DMS114 treated with DMSO at 0.1 percent for 48 hours (cell line): ENCODE results near the gene CCDC179.

Source experiments
- DNase-seq: peaks from one replicate; lab custom pipeline; 2025; ENCODE audit not compliant: unreplicated experiment; lab: John Stamatoyannopoulos, UW

The CCDC179 gene

DNA sequence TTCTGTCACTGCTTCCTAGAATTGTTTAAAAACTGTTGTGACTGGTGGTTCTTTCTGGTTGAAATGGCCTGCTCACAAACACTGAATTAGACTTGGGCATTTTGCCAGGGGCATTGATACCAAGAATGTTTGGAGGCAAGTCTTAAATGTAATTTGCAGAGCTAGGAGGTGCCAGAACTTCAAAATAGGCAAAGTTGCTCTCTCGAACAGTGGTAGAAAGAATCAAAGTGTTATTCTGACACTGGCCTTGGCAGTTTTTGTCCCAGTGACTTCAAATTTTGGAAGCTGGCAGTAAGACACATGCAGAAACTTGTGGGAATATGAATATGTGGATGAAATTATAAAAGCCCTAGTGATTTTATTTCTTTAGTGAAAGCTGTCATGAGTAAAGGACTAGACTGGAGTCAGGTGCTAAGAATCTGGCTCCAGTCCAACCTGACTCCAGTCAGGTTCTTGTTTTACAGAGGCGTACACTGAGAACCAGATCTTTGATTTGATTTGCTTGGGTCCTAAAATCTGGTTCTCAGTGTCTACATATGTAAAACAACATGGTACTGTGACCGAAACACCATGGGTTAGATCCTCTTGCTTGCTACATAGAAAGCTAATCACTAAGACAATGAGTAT, 51.6 kb downstream of the CCDC179 start:
- DNase-seq, result no peak

DNA sequence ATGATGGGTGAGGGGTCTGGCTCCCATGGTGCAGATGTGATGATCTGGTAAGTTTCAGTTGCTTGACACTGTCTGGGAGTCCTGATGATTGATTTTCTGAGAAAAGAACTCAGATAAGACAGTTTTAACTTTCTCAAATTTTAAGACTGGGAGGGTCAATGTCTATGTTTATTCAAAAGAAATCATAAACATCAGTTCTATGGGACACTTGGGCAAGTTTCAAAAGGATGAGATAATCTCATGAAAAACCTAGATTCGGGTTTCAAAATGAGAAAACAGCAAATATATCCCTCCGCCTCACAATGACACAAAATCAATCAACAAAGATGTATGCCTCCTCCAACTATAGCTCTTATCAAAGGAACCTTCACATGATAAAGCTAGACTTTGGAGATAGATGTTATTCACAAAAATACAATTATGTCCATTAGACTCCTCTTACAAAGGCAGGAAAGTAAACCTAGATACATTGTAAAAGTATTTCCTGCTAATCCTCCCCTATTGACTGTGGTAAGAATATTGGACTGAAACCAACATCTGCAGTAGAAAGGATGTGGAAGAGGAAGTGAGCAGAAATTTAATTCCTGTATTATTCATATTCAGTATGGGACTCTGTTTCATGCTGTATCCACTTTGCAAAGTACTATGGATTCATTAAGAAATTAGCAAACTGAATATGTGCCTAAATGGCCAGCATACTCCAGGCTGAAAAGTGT, 52.3 kb downstream of the CCDC179 start:
- DNase-seq, result no peak

DNA sequence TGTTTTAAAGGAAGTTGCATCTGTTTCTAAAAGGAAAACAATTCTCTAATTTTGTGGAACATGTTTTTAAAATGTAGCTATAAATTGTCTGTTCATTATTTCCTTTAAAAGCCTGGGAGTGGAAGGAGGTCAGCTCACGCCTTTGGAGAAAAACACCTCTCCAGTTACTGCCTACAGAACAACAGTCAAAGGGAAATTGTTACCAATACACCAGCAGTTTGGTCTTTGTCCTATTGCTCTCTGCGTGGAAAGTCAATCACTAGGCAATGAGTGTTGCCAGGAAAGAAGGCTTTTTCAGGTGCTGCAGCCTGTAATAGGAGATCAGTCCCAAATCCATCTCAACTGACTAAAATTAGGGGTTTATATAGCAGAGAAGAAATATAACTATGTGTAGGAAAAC, 52.9 kb downstream of the CCDC179 start:
- no peak for DNase-seq

DNA sequence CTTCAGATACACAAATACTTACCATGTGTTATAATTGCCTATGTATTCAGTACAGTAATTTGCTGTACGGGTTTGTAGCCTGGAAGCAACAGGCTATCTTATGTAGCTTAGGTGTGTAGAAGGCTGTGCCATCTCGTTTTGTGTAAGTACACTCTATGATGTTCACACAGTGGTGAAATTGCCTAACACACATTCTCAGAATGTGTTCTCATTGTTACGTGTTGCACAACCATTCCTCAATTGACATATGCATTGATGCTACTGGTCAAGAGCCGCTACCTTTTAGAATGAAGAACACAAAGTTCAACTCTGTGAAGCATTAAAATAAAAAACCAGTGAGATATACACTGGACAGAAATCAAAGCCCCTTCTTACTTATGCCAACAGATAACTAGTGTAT, 57.4 kb downstream of the CCDC179 start:
- no peak for DNase-seq

DNA sequence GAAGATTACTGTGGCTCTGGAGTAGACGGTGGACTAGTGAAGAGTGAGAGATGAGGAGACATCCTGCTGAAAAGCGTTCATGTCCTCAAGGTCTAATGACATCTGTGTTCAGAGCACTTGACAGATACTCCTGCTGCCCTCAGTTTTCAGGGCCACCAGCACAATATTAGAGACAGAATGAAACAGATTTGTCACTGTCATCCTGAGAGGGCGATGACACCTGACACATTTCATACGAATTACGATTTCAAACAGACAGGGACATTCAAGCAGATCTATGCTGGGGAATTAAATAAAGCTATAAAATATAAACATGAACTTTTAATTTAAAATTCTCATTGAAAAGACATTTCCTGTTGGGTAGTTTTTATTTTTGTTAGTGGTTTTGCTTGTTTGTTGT, 59.8 kb downstream of the CCDC179 start:
- DNase-seq, result no peak

DNA sequence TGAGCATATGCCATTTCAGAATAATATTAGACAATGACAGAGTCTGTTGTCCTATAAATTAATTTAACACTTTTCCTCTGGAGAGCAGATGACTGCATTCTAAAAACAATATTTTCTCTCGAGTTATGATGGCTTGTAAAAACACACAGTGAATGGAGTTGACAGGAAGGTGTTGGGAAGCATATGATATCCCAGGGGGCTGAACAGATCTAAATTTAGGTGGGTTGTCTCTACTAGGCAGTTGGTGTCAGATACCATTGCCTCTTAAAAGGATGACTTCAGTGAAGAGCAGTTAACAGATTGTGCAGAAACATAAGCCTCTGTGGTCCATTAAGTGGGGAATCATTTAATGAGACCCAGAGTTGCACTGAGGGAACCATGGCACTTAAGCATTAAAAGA, 61.4 kb downstream of the CCDC179 start:
- DNase-seq, result no peak

DNA sequence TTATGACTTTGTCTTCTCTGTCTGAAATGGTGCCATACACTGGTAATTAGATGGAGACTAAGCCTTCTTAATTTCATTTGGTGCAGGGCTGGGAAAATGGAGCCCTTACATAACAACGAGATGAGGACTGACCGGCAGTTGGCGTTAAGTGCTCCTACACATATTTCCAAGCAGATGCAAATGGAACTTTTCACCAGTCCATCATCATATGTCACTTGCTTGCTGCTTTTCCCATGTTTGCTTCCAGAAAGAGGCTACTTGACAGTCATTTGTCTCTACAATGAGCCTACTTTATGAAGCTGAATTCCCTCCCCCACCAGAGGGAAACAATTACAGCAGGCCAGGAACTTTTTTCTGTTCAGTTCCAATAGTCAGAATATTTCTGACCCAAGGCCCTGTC, 63.2 kb downstream of the CCDC179 start:
- no peak for DNase-seq
